H1 (cell line): ENCODE results near the gene PDE4B. TPM values are rescaled to one million over a fixed set of nuclear protein-coding genes. Genes with fewer than 3 reads are reported as not detected.

Experiments
- CTCF ChIA-PET: fragments of 300-600 bp; sonication (Branson Sonifier 250); formaldehyde crosslinking; loops from one replicate; lab custom pipeline; 2021; ENCODE audit not compliant: partially characterized antibody; lab: Charles Lee
- POLR2A ChIA-PET: fragments of 300-600 bp; sonication (Branson Sonifier 250); formaldehyde crosslinking; loops from one replicate; lab custom pipeline; 2021; ENCODE audit warnings: inconsistent platforms; ENCODE audit not compliant: partially characterized antibody; lab: Charles Lee
- DNase-seq, 2 experiments: peaks; one replicate each; pipeline versions ENCODE4 v3.0.0 to v3.0.0-alpha.2; 2010 to 2022; ENCODE audit warnings: low spot score in 2 of 2, low read depth in 1 of 2, mixed read lengths in 1 of 2
- FAIRE-seq: peaks from 2 replicates; lab custom pipeline; 2011; peaks lifted over from hg19 to GRCh38; lab: Jason Lieb, UNC
- H2AFZ ChIP-seq: 2 replicates; pipeline ENCODE4 v1.8.1; 2012; ENCODE audit warnings: low read length, inconsistent platforms
- H2AK5ac ChIP-seq: 2 replicates; pipeline ENCODE4 v1.6.1; 2013; ENCODE audit warnings: low read depth, low read length
- H2BK120ac ChIP-seq: replicated peaks from 2 replicates; pipeline ENCODE3; 2013; ENCODE audit warnings: low read depth, low read length, inconsistent platforms
- H2BK12ac ChIP-seq: 2 replicates; pipeline ENCODE4 v1.6.1; 2013; ENCODE audit warnings: low read depth, low read length
- H2BK15ac ChIP-seq: 2 replicates; pipeline ENCODE4 v1.6.1; 2013; ENCODE audit warnings: low read length
- H2BK20ac ChIP-seq: 2 replicates; pipeline ENCODE4 v1.6.1; 2013; ENCODE audit warnings: low read length
- H2BK5ac ChIP-seq: 2 replicates; pipeline ENCODE4 v1.6.1; 2013; ENCODE audit warnings: low read depth, low read length
- H3K14ac ChIP-seq: 2 replicates; pipeline ENCODE4 v1.6.1; 2013; ENCODE audit warnings: inconsistent platforms; ENCODE audit not compliant: insufficient read length
- H3K18ac ChIP-seq: 2 replicates; pipeline ENCODE4 v1.6.1; 2013; ENCODE audit warnings: low read length; ENCODE audit errors: extremely low read depth
- H3K23ac ChIP-seq: 2 replicates; pipeline ENCODE4 v1.6.1; 2013; ENCODE audit warnings: inconsistent platforms; ENCODE audit not compliant: insufficient read length
- H3K23me2 ChIP-seq: 2 replicates; pipeline ENCODE4 v1.6.1; 2013; ENCODE audit warnings: low read depth, low read length
- H3K27ac ChIP-seq: 2 replicates; pipeline ENCODE4 v1.6.1; 2011; ENCODE audit warnings: low read depth, low read length, inconsistent platforms
- H3K27me3 ChIP-seq, 4 experiments: replicated peaks in 1 of 4; 1 replicate in 1 of 4; 2 replicates in 3 of 4; pipeline versions ENCODE4 v1.6.1 to v1.8.1; 2011 to 2013; ENCODE audit warnings: low read length in 3 of 4, mild to moderate bottlenecking in 3 of 4, inconsistent platforms in 2 of 4, mixed read lengths in 2 of 4, moderate library complexity in 1 of 4; ENCODE audit not compliant: control insufficient read depth in 3 of 4, insufficient read depth in 3 of 4; ENCODE audit errors: extremely low read depth in 1 of 4
- H3K36me3 ChIP-seq, 4 experiments: 2 replicates each; pipeline versions ENCODE4 v1.6.1 to v1.8.1; 2011 to 2013; ENCODE audit warnings: mild to moderate bottlenecking in 4 of 4, low read length in 3 of 4, moderate library complexity in 2 of 4, control low read depth in 1 of 4, inconsistent platforms in 1 of 4; ENCODE audit not compliant: insufficient read depth in 4 of 4, control insufficient read depth in 2 of 4
- H3K4ac ChIP-seq: replicated peaks from 2 replicates; pipeline ENCODE3; 2013; ENCODE audit warnings: low read length, low read depth, mixed read lengths, inconsistent platforms; ENCODE audit not compliant: insufficient read length
- H3K4me1 ChIP-seq, 4 experiments: replicated peaks in 1 of 4; 1 replicate in 1 of 4; 2 replicates in 3 of 4; pipeline versions ENCODE4 v1.6.1 to v1.8.1; 2011 to 2013; ENCODE audit warnings: low read length in 3 of 4, inconsistent platforms in 2 of 4, mixed read lengths in 1 of 4; ENCODE audit not compliant: insufficient read depth in 4 of 4, control insufficient read depth in 3 of 4
- H3K4me2 ChIP-seq, 2 experiments: 2 replicates each; pipeline versions ENCODE4 v1.6.1 to v1.8.1; 2011 to 2013; ENCODE audit warnings: low read depth in 2 of 2, low read length in 2 of 2, control low read depth in 1 of 2, inconsistent platforms in 1 of 2, mild to moderate bottlenecking in 1 of 2; ENCODE audit not compliant: insufficient read depth in 1 of 2
- H3K4me3 ChIP-seq, 4 experiments: fragments of 200-600, 300-600 bp in 1 of 4; sonication (generic), shearing (Covaris generic), sonication (Bioruptor Twin) in 1 of 4; 2 replicates each; pipeline versions ENCODE4 v1.5.1 to v1.8.1; 2011 to 2016; ENCODE audit warnings: low read length in 4 of 4, low read depth in 3 of 4, control low read depth in 2 of 4, inconsistent platforms in 2 of 4, mild to moderate bottlenecking in 2 of 4, mixed read lengths in 1 of 4, moderate library complexity in 1 of 4; ENCODE audit not compliant: insufficient read depth in 2 of 4; ENCODE audit errors: extremely low read depth in 1 of 4
- H3K56ac ChIP-seq: replicated peaks from 2 replicates; pipeline ENCODE3; 2013; ENCODE audit warnings: low read depth, mild to moderate bottlenecking, mixed read lengths, low read length, inconsistent platforms; ENCODE audit not compliant: insufficient read length
- H3K79me1 ChIP-seq: 2 replicates; pipeline ENCODE4 v1.6.1; 2013; ENCODE audit warnings: low read depth, low read length, control low read depth
- H3K79me2 ChIP-seq, 2 experiments: 2 replicates each; pipeline versions ENCODE4 v1.6.1 to v1.8.1; 2012 to 2013; ENCODE audit warnings: low read length in 2 of 2, mild to moderate bottlenecking in 2 of 2, inconsistent platforms in 1 of 2; ENCODE audit not compliant: insufficient read depth in 2 of 2, control insufficient read depth in 1 of 2
- H3K9ac ChIP-seq, 4 experiments: replicated peaks in 1 of 4; 1 replicate in 1 of 4; 2 replicates in 3 of 4; pipeline versions ENCODE4 v1.6.1 to v1.8.1; 2011 to 2013; ENCODE audit warnings: low read depth in 3 of 4, low read length in 3 of 4, control low read depth in 2 of 4, mild to moderate bottlenecking in 2 of 4, moderate library complexity in 2 of 4, inconsistent platforms in 1 of 4; ENCODE audit errors: extremely low read depth in 1 of 4
- H3K9me3 ChIP-seq, 2 experiments: 2 replicates each; pipeline versions ENCODE4 v1.6.1 to v1.8.1; 2012 to 2013; ENCODE audit warnings: mild to moderate bottlenecking in 2 of 2, moderate library complexity in 2 of 2, control low read depth in 1 of 2, inconsistent platforms in 1 of 2, low read depth in 1 of 2, low read length in 1 of 2, mixed read lengths in 1 of 2; ENCODE audit not compliant: insufficient read depth in 2 of 2
- H4K20me1 ChIP-seq, 2 experiments: replicated peaks in 1 of 2; 2 replicates each; pipeline versions ENCODE3 to v1.8.1; 2011 to 2013; ENCODE audit warnings: inconsistent platforms in 2 of 2, low read length in 2 of 2, mild to moderate bottlenecking in 1 of 2; ENCODE audit not compliant: insufficient read depth in 2 of 2, control insufficient read depth in 1 of 2
- H4K5ac ChIP-seq: 2 replicates; pipeline ENCODE4 v1.6.1; 2013; ENCODE audit warnings: low read length, low read depth, mixed read lengths, inconsistent platforms; ENCODE audit not compliant: insufficient read length
- H4K8ac ChIP-seq: 2 replicates; pipeline ENCODE4 v1.8.0; 2013; ENCODE audit warnings: mild to moderate bottlenecking, moderate library complexity, low read length, inconsistent platforms; ENCODE audit not compliant: insufficient read depth; ENCODE audit errors: extremely low read depth
- H4K91ac ChIP-seq: replicated peaks from 2 replicates; pipeline ENCODE3; 2013; ENCODE audit warnings: low read length, mixed read lengths, inconsistent platforms; ENCODE audit not compliant: insufficient read length
- HDAC6 ChIP-seq: IDR thresholded peaks from one replicate; pipeline ENCODE4 v1.7.1; 2012; ENCODE audit warnings: low read depth, mild to moderate bottlenecking, inconsistent platforms, low read length, moderate library complexity
- WGBS, 2 experiments: shearing (Covaris generic) in 1 of 2; methylation state at CpG; one replicate each; pipeline versions ENCODE4 v1.1.6 to v1.1.7; 2013 to 2015; ENCODE audit warnings: low lambda C conversion rate in 2 of 2, mixed read lengths in 2 of 2, inconsistent platforms in 1 of 2, low coverage in 1 of 2, missing lambda C conversion rate in 1 of 2; ENCODE audit not compliant: insufficient replicate concordance in 2 of 2, insufficient coverage in 1 of 2, insufficient read length in 1 of 2; ENCODE audit errors: extremely low coverage in 1 of 2, missing lambda C conversion rate in 1 of 2; 5-methylcytosine and 5-hydroxymethylcytosine counted together
- polyA plus RNA-seq, 7 experiments: library from polyadenylated mRNA; depleted of rRNA in 3 of 7; stranded (reverse) in 5 of 7; unstranded in 2 of 7; fragments of >200 nt in 5 of 7; fragments of 200-250 nt in 2 of 7; gene quantifications; 1 replicate in 5 of 7; 2 replicates in 1 of 7; 4 replicates in 1 of 7; pipeline versions ENCODE4 v1.2.1 to v1.2.3, GENCODE V29; 2011 to 2013; ENCODE audit warnings: missing spikeins in 2 of 7, mixed read lengths in 2 of 7
- total RNA-seq: library from RNA; stranded (reverse); fragmentation: NEBNext Ultra II Directional; extraction: Animal tissue kit (Norgen Biotek cat#: 25700); gene quantifications from 2 replicates; pipeline ENCODE4 v1.2.1, GENCODE V29; 2021

Gene PDE4B
- total and polyA plus RNA-seq, 2 of the 8 experiments (the other 6 are each of a cell fraction or from before 2014, with no cell fraction given) = 5.0 to 15.1 TPM

- no peak overlapping the region for H3K9ac ChIP-seq
- no peak overlapping the region for H2BK15ac ChIP-seq
- no peak overlapping the region for H3K23ac ChIP-seq
- peaks cover 0 to 1% of the 10 kb centered on the region in 2 experiments for H4K20me1 ChIP-seq
- no peak overlapping the region for H2BK5ac ChIP-seq
- no peak overlapping the region for H2BK120ac ChIP-seq
- H3K4me2 ChIP-seq = no peak overlapping the region
- H4K5ac ChIP-seq = no peak overlapping the region
- no peak overlapping the region for H3K4me3 ChIP-seq
- H2BK12ac ChIP-seq = no peak overlapping the region
- no peak overlapping the region for H2BK20ac ChIP-seq
- no peak overlapping the region for H3K27ac ChIP-seq
- H3K36me3 ChIP-seq = no peaks in the 10 kb centered on the region
- FAIRE-seq = no peak
- H3K4ac ChIP-seq = no peak overlapping the region
- no peak overlapping the region for H2AK5ac ChIP-seq
- no peak overlapping the region for H4K8ac ChIP-seq
- H3K18ac ChIP-seq = no peak overlapping the region
- H3K56ac ChIP-seq = no peak overlapping the region
- no peak overlapping the region for H4K91ac ChIP-seq
- no peaks in the 10 kb centered on the region for H3K9me3 ChIP-seq
- CTCF ChIA-PET = interaction anchor here (0.7 kb wide), 1 partner anchor 65 kb away, joined by 3 read pairs; no protein-coding TSS in a partner anchor
- TF ChIP-seq HDAC6 = no peak
- TF ChIP-seq, all 59 proteins: peak for 0
- Histone ChIP-seq H3K4me1 (no peaks in the 10 kb centered on the region), H3K27me3 (no peaks in the 10 kb centered on the region), H3K79me2 (no peaks in the 10 kb centered on the region), H3K14ac (no peak overlapping the region), H2AFZ (no peak overlapping the region), H3K23me2 (no peaks in the 10 kb centered on the region), H3K79me1 (no peaks in the 10 kb centered on the region)
- 94% methylated on average over 6 of the region's 8 CpGs; no CpG with 5 or more reads in 1 of the 2 experiments for WGBS, 2 experiments
- POLR2A ChIA-PET = no interaction called here
- no peak for DNase-seq
Observed at GRCh38 chr1:65894738-65895605, 102.3 kb downstream of the PDE4B start.
